ENCODE data around the gene MAGEE1. TPM values are rescaled to one million over a fixed set of nuclear protein-coding genes. Genes with fewer than 3 reads are reported as not detected.

MAGEE1 gene
- total RNA-seq, 1 donor from 2014 or later, result 2.4 TPM

DNA sequence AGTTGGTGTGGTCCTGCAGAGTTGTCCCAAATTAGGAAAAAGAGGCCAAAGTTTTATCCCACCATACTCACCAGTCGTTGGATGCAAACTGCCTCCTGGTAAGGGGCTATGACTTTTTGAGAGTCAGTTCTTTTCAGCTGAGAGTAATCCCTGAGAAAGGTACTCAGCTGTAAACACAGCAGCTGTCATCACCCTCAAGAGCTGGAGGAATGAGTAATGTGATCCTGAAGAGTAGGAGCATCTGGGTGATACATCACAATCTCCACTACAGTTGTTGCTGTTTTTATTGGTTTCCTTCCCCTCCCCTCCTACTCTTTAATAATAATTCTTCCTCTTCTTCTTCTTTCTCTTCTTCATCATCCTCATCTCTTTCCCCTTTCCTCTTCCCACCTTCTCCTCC is 5.7 kb downstream of the MAGEE1 start:
- DNase-seq (ENCODE audit: low read depth), result no peak
- Histone ChIP-seq H3K27me3 (ENCODE audit: control insufficient read depth, insufficient read depth, low read length) (no peaks in the 10 kb centered on the region), H3K4me3 (ENCODE audit: low read depth, low read length) (no peak overlapping the region), H3K36me3 (ENCODE audit: control insufficient read depth, insufficient read depth, low read length) (no peaks in the 10 kb centered on the region)
- TF ChIP-seq, protein P1, sequence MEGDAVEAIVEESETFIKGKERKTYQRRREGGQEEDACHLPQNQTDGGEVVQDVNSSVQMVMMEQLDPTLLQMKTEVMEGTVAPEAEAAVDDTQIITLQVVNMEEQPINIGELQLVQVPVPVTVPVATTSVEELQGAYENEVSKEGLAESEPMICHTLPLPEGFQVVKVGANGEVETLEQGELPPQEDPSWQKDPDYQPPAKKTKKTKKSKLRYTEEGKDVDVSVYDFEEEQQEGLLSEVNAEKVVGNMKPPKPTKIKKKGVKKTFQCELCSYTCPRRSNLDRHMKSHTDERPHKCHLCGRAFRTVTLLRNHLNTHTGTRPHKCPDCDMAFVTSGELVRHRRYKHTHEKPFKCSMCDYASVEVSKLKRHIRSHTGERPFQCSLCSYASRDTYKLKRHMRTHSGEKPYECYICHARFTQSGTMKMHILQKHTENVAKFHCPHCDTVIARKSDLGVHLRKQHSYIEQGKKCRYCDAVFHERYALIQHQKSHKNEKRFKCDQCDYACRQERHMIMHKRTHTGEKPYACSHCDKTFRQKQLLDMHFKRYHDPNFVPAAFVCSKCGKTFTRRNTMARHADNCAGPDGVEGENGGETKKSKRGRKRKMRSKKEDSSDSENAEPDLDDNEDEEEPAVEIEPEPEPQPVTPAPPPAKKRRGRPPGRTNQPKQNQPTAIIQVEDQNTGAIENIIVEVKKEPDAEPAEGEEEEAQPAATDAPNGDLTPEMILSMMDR (IDR thresholded peaks at IDR 0.05; ENCODE audit: insufficient read depth, low read length, poor library complexity, severe bottlenecking), result no peak

DNA sequence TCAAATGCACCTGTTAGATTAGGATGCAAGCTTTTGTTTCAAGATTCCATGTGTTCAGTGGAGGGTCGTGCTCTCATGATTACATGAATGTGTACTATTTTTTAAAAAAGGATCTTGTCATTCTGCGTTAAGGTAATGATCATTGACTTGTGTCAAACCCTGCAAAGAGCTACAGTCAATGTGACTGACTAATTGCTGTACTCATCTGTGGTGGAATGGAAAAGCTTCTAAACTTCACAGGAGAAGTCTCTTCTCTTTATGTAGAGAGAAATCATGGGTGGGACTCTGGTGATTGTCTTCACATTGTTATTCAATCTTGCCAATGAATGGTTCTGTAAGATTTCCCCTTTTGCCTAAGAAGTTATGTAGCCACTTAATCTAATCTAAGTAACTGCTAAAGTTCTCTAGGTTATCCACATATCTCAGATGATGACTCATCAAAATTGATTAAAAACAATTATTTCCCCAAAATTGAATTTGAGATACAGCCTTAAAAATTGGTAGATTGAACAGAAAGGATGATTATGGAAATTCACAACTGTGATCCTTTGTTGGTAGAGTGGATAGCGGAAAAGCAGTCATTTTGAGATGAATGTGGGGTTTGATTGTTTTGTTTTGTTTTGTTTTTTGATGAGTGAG is 6.7 kb downstream of the MAGEE1 start:
- no peak for DNase-seq (ENCODE audit: low read depth)
- Histone ChIP-seq H3K27me3 (ENCODE audit: control insufficient read depth, insufficient read depth, low read length) (no peaks in the 10 kb centered on the region), H3K36me3 (ENCODE audit: control insufficient read depth, insufficient read depth, low read length) (no peaks in the 10 kb centered on the region), H3K4me3 (ENCODE audit: low read depth, low read length) (no peak overlapping the region)
- TF ChIP-seq, protein P1 (IDR thresholded peaks at IDR 0.05; ENCODE audit: insufficient read depth, low read length, poor library complexity, severe bottlenecking), result no peak

DNA sequence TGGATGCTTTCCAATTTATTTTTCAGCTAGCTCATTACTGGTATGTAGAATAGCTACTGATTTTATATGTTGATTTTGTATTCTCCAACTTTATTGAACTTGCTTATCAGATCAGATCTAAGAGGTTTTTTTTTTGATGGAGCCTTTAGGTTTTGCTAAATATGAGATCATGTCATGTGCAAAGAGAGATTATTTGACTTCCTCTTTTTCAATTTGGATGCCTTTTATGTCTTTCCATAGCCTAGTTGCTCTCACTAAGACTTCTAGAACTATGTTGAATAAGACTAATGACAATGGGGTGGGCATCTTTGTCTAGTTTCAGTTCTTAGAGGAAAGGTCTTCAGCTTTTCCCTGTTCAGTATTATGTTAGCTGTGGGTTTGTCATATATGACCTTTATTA is 11.7 kb downstream of the MAGEE1 start:
- Histone ChIP-seq H3K27me3 (ENCODE audit: control insufficient read depth, insufficient read depth, low read length) (no peaks in the 10 kb centered on the region), H3K36me3 (ENCODE audit: control insufficient read depth, insufficient read depth, low read length) (no peaks in the 10 kb centered on the region), H3K4me3 (ENCODE audit: low read depth, low read length) (no peak overlapping the region)
- DNase-seq (ENCODE audit: low read depth), result no peak
- TF ChIP-seq, protein P1 (IDR thresholded peaks at IDR 0.05; ENCODE audit: insufficient read depth, low read length, poor library complexity, severe bottlenecking), result no peak

DNA sequence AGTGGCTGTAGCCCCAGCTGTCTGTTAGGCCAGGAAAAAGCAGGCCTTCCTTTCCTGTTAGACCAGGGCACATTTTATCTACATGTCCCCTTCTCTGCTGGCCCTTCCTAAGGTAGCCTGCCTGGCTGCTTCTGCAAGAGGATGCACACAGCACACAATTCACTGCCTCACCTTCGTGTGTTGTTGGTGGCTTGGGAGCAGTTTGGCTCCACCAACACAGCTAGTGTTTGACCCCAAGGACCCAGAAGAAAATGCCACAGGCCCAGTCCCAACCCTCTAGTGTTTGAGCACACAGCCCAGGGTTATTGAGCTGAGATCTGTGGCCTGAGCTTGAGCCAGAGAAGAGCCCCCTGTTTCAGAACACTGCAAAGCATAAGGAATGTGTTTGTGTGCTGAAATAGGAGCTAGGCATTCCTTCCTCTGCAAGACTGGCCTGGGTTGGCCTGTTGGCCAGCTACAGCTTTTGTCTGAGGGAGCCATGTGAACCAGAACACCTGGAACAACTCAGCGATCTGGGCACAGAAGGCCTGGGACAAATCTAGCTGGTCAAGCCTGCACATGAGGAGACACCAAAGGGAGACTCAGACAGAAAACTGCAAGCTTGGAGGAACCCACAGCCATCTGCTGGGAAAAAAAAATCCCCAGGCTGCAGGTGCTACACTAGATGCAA is 26.4 kb downstream of the MAGEE1 start:
- Histone ChIP-seq H3K36me3 (ENCODE audit: control insufficient read depth, insufficient read depth, low read length) (no peaks in the 10 kb centered on the region), H3K27me3 (ENCODE audit: control insufficient read depth, insufficient read depth, low read length) (no peaks in the 10 kb centered on the region), H3K4me3 (ENCODE audit: low read depth, low read length) (no peak overlapping the region)
- TF ChIP-seq, protein P1 (IDR thresholded peaks at IDR 0.05; ENCODE audit: insufficient read depth, low read length, poor library complexity, severe bottlenecking), result no peak
- no peak for DNase-seq (ENCODE audit: low read depth)

DNA sequence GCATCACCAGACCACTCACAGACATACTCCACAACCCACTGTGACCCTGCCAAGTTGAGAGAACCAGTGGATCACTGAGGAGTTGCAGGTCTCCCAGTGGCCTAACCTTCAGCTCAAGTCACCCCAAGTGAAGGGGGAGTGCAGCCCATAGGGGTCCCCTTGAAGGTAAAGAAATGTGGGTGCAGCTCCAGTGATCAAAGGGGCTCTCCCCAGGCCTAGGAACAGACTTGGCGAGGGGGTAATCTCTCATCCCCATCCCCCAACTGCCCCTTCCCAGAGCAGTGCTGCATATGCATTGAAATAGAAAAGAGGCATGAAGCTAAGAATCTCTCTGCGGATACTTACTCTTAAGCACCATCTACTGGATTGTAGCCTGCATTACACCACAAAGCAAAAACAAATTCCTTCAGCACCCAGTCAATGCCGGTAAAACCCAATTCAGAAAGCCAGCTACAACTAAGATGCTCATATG is 27.0 kb downstream of the MAGEE1 start:
- DNase-seq (ENCODE audit: low read depth), result no peak
- H3K4me3 ChIP-seq (ENCODE audit: low read depth, low read length), result no peak overlapping the region
- no peaks in the 10 kb centered on the region for H3K36me3 ChIP-seq (ENCODE audit: control insufficient read depth, insufficient read depth, low read length)
- H3K27me3 ChIP-seq (ENCODE audit: control insufficient read depth, insufficient read depth, low read length), result no peaks in the 10 kb centered on the region
- TF ChIP-seq, protein P1 (IDR thresholded peaks at IDR 0.05; ENCODE audit: insufficient read depth, low read length, poor library complexity, severe bottlenecking), result peak; percentile 45
